Measurements from ENCODE around the gene TMEM237. TPM values are rescaled to one million over a fixed set of nuclear protein-coding genes. Genes with fewer than 3 reads are reported as not detected.

Gene TMEM237
- total RNA-seq, 1 donor from 2014 or later: 19.3 TPM

- H3K9ac ChIP-seq (ENCODE audit: low read depth in 1 of 3, low read length in 3 of 3): no peak overlapping the region
- no peaks in the 10 kb centered on the region for H3K27me3 ChIP-seq (ENCODE audit: control insufficient read depth in 3 of 3, insufficient read depth in 3 of 3, low read length in 3 of 3)
- no peaks in the 10 kb centered on the region for H3K4me1 ChIP-seq (ENCODE audit: control insufficient read depth in 3 of 3, insufficient read depth in 3 of 3, low read length in 3 of 3)
- no peak overlapping the region for H3K27ac ChIP-seq (ENCODE audit: low read depth, low read length)
- no peaks in the 10 kb centered on the region for H3K9me3 ChIP-seq (ENCODE audit: control insufficient read depth in 3 of 3, low read length in 3 of 3)
- H3K36me3 ChIP-seq (ENCODE audit: control insufficient read depth in 3 of 3, insufficient read depth in 3 of 3, low read length in 3 of 3): no peaks in the 10 kb centered on the region
- no peak overlapping the region for H3K4me3 ChIP-seq (ENCODE audit: low read length in 3 of 3)
These were observed 70.3 kb downstream of the TMEM237 start for GRCh38 chr2:201572846-201573508.

Small RNA genes lying within 50 kb of the gene (small RNA-seq; reads per million reads assigned to genes)
- not detected for gene RNU6-651P

Other genes starting within 250 kb of the TMEM237 start
- gene TRAK2, start 192.0 kb downstream of the TMEM237 start, total RNA-seq: 32.9 TPM
- gene STRADB, start 191.8 kb downstream of the TMEM237 start, total RNA-seq: 109 TPM
- under 0.01 TPM for gene MPP4, start 55.1 kb upstream of the TMEM237 start, total RNA-seq
- gene ALS2, start 137.4 kb upstream of the TMEM237 start, total RNA-seq: 28.2 TPM
- 0.52 TPM for gene CDK15, start 163.0 kb upstream of the TMEM237 start, total RNA-seq